IMR-90 (cell line): ENCODE results near the gene CREBBP. TPM values are rescaled to one million over a fixed set of nuclear protein-coding genes. Genes with fewer than 3 reads are reported as not detected.

ENCODE experiments used
- ATAC-seq: fragments of 200-7000 bp; cut with Tn5 transposase; 2 replicates; pipeline ENCODE4 v1.9.1; 2020; ENCODE audit warnings: low read depth, mild to moderate bottlenecking, moderate library complexity
- BruUV-seq: library from RNA; stranded (reverse); fragments of 400-500 nt; replicated peaks from 2 replicates; lab custom pipeline; 2021; lab: Mats Ljungman, UMichigan
- CTCF ChIA-PET: fragments of 300-600 bp; formaldehyde crosslinking; extraction: SDS; loops from one replicate; lab custom pipeline; 2021; ENCODE audit warnings: antibody characterized with exemption; lab: Yijun Ruan, JAX
- POLR2A ChIA-PET: fragments of 300-600 bp; sonication (Branson Sonifier 250); formaldehyde crosslinking; loops from one replicate; lab custom pipeline; 2022; ENCODE audit warnings: antibody characterized with exemption; ENCODE audit not compliant: unreplicated experiment; lab: Charles Lee
- DNase-seq: peaks from one replicate; pipeline ENCODE4 v3.0.0; 2013
- H2AFZ ChIP-seq: replicated peaks from 2 replicates; pipeline ENCODE3; 2013; ENCODE audit warnings: low read length, mild to moderate bottlenecking; ENCODE audit not compliant: poor library complexity
- H2AK5ac ChIP-seq: 2 replicates; pipeline ENCODE4 v1.6.1; 2013; ENCODE audit warnings: low read depth, low read length, inconsistent platforms
- H2AK9ac ChIP-seq: replicated peaks from 2 replicates; pipeline ENCODE3; 2013; ENCODE audit warnings: mild to moderate bottlenecking, low read depth, low read length, moderate library complexity; ENCODE audit not compliant: poor library complexity
- H2BK120ac ChIP-seq: 2 replicates; pipeline ENCODE4 v1.6.1; 2013; ENCODE audit warnings: low read depth, low read length, inconsistent platforms
- H2BK15ac ChIP-seq: 3 replicates; pipeline ENCODE4 v1.6.1; 2013; ENCODE audit warnings: low read depth, low read length, inconsistent platforms
- H2BK20ac ChIP-seq: 2 replicates; pipeline ENCODE4 v1.6.1; 2013; ENCODE audit warnings: low read depth, mild to moderate bottlenecking, inconsistent platforms, low read length, moderate library complexity
- H2BK5ac ChIP-seq: 2 replicates; pipeline ENCODE4 v1.6.1; 2013; ENCODE audit warnings: mild to moderate bottlenecking, low read depth, low read length, inconsistent platforms; ENCODE audit not compliant: poor library complexity, severe bottlenecking
- H3K14ac ChIP-seq: replicated peaks from 2 replicates; pipeline ENCODE4 v1.6.1; 2013; ENCODE audit warnings: low read depth, low read length, inconsistent platforms
- H3K18ac ChIP-seq: 2 replicates; pipeline ENCODE4 v1.6.1; 2013; ENCODE audit warnings: low read depth, low read length, control low read depth
- H3K23ac ChIP-seq: 2 replicates; pipeline ENCODE4 v1.6.1; 2013; ENCODE audit warnings: low read depth, low read length, inconsistent platforms
- H3K27ac ChIP-seq: 2 replicates; pipeline ENCODE4 v1.5.1; 2013; ENCODE audit warnings: mild to moderate bottlenecking, control low read depth, low read length; ENCODE audit not compliant: insufficient read depth
- H3K27me3 ChIP-seq: 2 replicates; pipeline ENCODE4 v1.6.1; 2013; ENCODE audit warnings: low read length; ENCODE audit not compliant: control insufficient read depth, insufficient read depth
- H3K36me3 ChIP-seq: 2 replicates; pipeline ENCODE4 v1.6.1; 2013; ENCODE audit warnings: low read length, mixed read lengths; ENCODE audit not compliant: control insufficient read depth, insufficient read depth
- H3K4ac ChIP-seq: 2 replicates; pipeline ENCODE4 v1.6.1; 2013; ENCODE audit warnings: low read depth, low read length, inconsistent platforms
- H3K4me1 ChIP-seq: 2 replicates; pipeline ENCODE4 v1.6.1; 2013; ENCODE audit warnings: low read length, mixed read lengths; ENCODE audit not compliant: control insufficient read depth, insufficient read depth
- H3K4me2 ChIP-seq: 2 replicates; pipeline ENCODE4 v1.6.1; 2013; ENCODE audit warnings: low read depth, mild to moderate bottlenecking, control low read depth, low read length, moderate library complexity
- H3K4me3 ChIP-seq: 2 replicates; pipeline ENCODE4 v1.5.1; 2013; ENCODE audit warnings: low read depth, mild to moderate bottlenecking, control low read depth, low read length, moderate library complexity; ENCODE audit not compliant: insufficient read depth
- H3K56ac ChIP-seq: 2 replicates; pipeline ENCODE4 v1.6.1; 2013; ENCODE audit warnings: low read length, inconsistent platforms; ENCODE audit not compliant: insufficient read depth; ENCODE audit errors: extremely low read depth
- H3K79me1 ChIP-seq, 2 experiments: 2 replicates each; pipeline ENCODE4 v1.6.1; 2013; ENCODE audit warnings: low read length in 2 of 2, inconsistent platforms in 1 of 2, low read depth in 1 of 2
- H3K9ac ChIP-seq: 2 replicates; pipeline ENCODE4 v1.6.1; 2013; ENCODE audit warnings: low read depth, low read length, control low read depth
- H3K9me1 ChIP-seq: 2 replicates; pipeline ENCODE4 v1.6.1; 2013; ENCODE audit warnings: low read length, inconsistent platforms; ENCODE audit not compliant: insufficient read depth
- H3K9me3 ChIP-seq: 2 replicates; pipeline ENCODE4 v1.6.1; 2013; ENCODE audit warnings: low read length; ENCODE audit not compliant: control insufficient read depth, insufficient read depth
- H4K20me1 ChIP-seq: 2 replicates; pipeline ENCODE4 v1.6.1; 2013; ENCODE audit warnings: low read length, inconsistent platforms; ENCODE audit not compliant: insufficient read depth
- H4K5ac ChIP-seq: 2 replicates; pipeline ENCODE4 v1.6.1; 2013; ENCODE audit warnings: mild to moderate bottlenecking, low read depth, low read length, control low read depth
- H4K8ac ChIP-seq, 2 experiments: 2 replicates each; pipeline ENCODE4 v1.6.1; 2013; ENCODE audit warnings: low read depth in 2 of 2, low read length in 2 of 2, control low read depth in 1 of 2, inconsistent platforms in 1 of 2
- H4K91ac ChIP-seq: 2 replicates; pipeline ENCODE4 v1.6.1; 2013; ENCODE audit warnings: low read depth, low read length, inconsistent platforms; ENCODE audit not compliant: insufficient read depth
- NFE2L2 ChIP-seq: fragments of 150-350 bp; IDR thresholded peaks from 2 replicates; pipeline ENCODE4 v1.6.1; 2016; ENCODE audit warnings: low read depth, mild to moderate bottlenecking, low read length
- RFX5 ChIP-seq: IDR thresholded peaks from 2 replicates; pipeline ENCODE4 v1.8.0; 2012; ENCODE audit warnings: low read depth, mild to moderate bottlenecking, low read length, moderate library complexity
- WGBS, 2 experiments: methylation state at CpG; one replicate each; pipeline versions ENCODE4 v1.1.5 to v1.1.7; 2013; ENCODE audit warnings: missing lambda C conversion rate in 2 of 2; ENCODE audit not compliant: insufficient read length in 1 of 2; ENCODE audit errors: extremely low coverage in 2 of 2; 5-methylcytosine and 5-hydroxymethylcytosine counted together
- dilution Hi-C: fragments of 300-500 bp; cut with HindIII; formaldehyde crosslinking; loops from one replicate; pipeline ENCODE4 v1.14.3; 2018; ENCODE audit warnings: low sequenced_read_pairs; ENCODE audit not compliant: unreplicated experiment
- in situ Hi-C: fragments of 300-500 bp; cut with MboI; formaldehyde crosslinking; loops from 3 replicates; pipeline ENCODE4 v1.14.3; 2019; ENCODE audit warnings: low sequenced_read_pairs, inconsistent platforms, mixed read lengths
- intact Hi-C: fragments of 100-400 bp; cut with micrococcal nuclease; formaldehyde crosslinking; loops from 2 replicates; pipeline ENCODE4 v1.10.0; 2022
- polyA plus RNA-seq, 3 experiments: library from polyadenylated mRNA; depleted of rRNA; stranded (reverse); fragments of >200 nt; gene quantifications; 2 replicates each; pipeline ENCODE4 v1.2.3, GENCODE V29; 2012; ENCODE audit warnings: low replicate concordance in 1 of 3
- total RNA-seq: library from RNA; depleted of rRNA; stranded (reverse); fragments of >200 nt; gene quantifications from 2 replicates; pipeline ENCODE4 v1.2.3, GENCODE V29; 2012

Gene CREBBP
- total and polyA plus RNA-seq, 2 of the 4 experiments (the other 2 are of a cell fraction) = 7.3 to 12.5 TPM

GRCh38 chr16:3872216-3872895 is 8.2 kb downstream of the CREBBP start (continued):
- no peak for TF ChIP-seq RFX5

- dilution Hi-C loops (no loop called here), in situ Hi-C loops (no loop called here), intact Hi-C loops (no loop called here)
- Histone ChIP-seq H3K36me3 (no peaks in the 10 kb centered on the region), H3K4ac (no peak overlapping the region), H3K27me3 (no peaks in the 10 kb centered on the region), H2AFZ (no peak overlapping the region), H3K9me3 (no peaks in the 10 kb centered on the region), H3K23ac (0 out of 2 replicates have a peak overlapping the region, but pooled peaks have one; percentile 26), H2BK5ac (no peak overlapping the region), H2AK9ac (peak overlapping the region; percentile 30), H4K20me1 (peaks cover 100% of the 10 kb centered on the region), H2AK5ac (0 out of 2 replicates have a peak overlapping the region, but pooled peaks have one; percentile 21), H3K9me1 (peaks cover 54% of the 10 kb centered on the region), H2BK120ac (no peak overlapping the region), H3K4me3 (no peak overlapping the region), H3K4me2 (no peak overlapping the region), H2BK15ac (no peak overlapping the region), H3K56ac (no peak overlapping the region), H3K4me1 (peaks cover 21% of the 10 kb centered on the region), H2BK20ac (no peak overlapping the region), H3K18ac (no peak overlapping the region), H4K8ac (no peak overlapping the region), H4K5ac (no peak overlapping the region), H3K9ac (no peak overlapping the region), H3K27ac (no peak overlapping the region), H3K14ac (no peak overlapping the region), H3K79me1 (peaks cover 10 to 90% of the 10 kb centered on the region in 2 experiments; a peak in 2 of 4 replicates), H4K91ac (no peak overlapping the region)
- no peak for ATAC-seq
- ChIA-PET CTCF (interaction anchor here (1.2 kb wide), 1 partner anchor 20 kb away, joined by 3 read pairs; no protein-coding TSS in a partner anchor), POLR2A (no interaction called here)
- whole genome bisulfite sequencing, 2 experiments = 92% methylated on average over 2 of the region's 3 CpGs; no CpG with 5 or more reads in 1 of the 2 experiments
- BruUV-seq = no TSS peak
- no peak for TF ChIP-seq NFE2L2
- DNase-seq = no peak
Measured at GRCh38 chr16:3868967-3869366, 11.5 kb downstream of the CREBBP start.
